Mesodermal cell (in vitro differentiated cells): ENCODE results near the gene AKR1D1. TPM values are rescaled to one million over a fixed set of nuclear protein-coding genes. Genes with fewer than 3 reads are reported as not detected.
"Not testable (repeated sequence)": the region's sequence is repeated elsewhere in the genome, so short reads cannot be mapped to it uniquely, and the experiment has no call there.

Experiments
- H3K27ac ChIP-seq: 2 replicates; pipeline ENCODE4 v1.7.0; 2013; ENCODE audit warnings: mild to moderate bottlenecking, low read depth, low read length, moderate library complexity; ENCODE audit not compliant: severe bottlenecking
- H3K36me3 ChIP-seq: 2 replicates; pipeline ENCODE4 v1.7.1; 2013; ENCODE audit warnings: mild to moderate bottlenecking, low read length, moderate library complexity; ENCODE audit not compliant: control insufficient read depth, insufficient read depth
- H3K4me1 ChIP-seq: one replicate; pipeline ENCODE4 v1.7.1; 2013; ENCODE audit warnings: mild to moderate bottlenecking, low read length; ENCODE audit not compliant: insufficient read depth, control insufficient read depth, poor library complexity, severe bottlenecking
- H3K4me3 ChIP-seq: 2 replicates; pipeline ENCODE4 v1.7.0; 2013; ENCODE audit warnings: low read length, control low read depth, mild to moderate bottlenecking; ENCODE audit not compliant: insufficient read depth, poor library complexity, severe bottlenecking; ENCODE audit errors: extremely low read depth
- H3K9me3 ChIP-seq: 2 replicates; pipeline ENCODE4 v1.7.1; 2013; ENCODE audit warnings: mild to moderate bottlenecking, low read length, moderate library complexity; ENCODE audit not compliant: control insufficient read depth
- WGBS, 2 experiments: methylation state at CpG; one replicate each; pipeline ENCODE4 v1.1.5; 2013; ENCODE audit warnings: missing lambda C conversion rate in 2 of 2; ENCODE audit not compliant: insufficient coverage in 2 of 2; 5-methylcytosine and 5-hydroxymethylcytosine counted together
- polyA plus RNA-seq, 2 experiments: library from polyadenylated mRNA; stranded (reverse); fragments of 50-300 nt; gene quantifications; one replicate each; pipeline ENCODE4 v1.2.3, GENCODE V29; 2013

The AKR1D1 gene
- polyA plus RNA-seq (2013, experiment 1 of 2), result not detected
- polyA plus RNA-seq (2013, experiment 2 of 2), result not detected

GRCh38 chr7:138076196-138076595, at the start of gene AKR1D1:
Gene AKR1D1, plus strand, starts transcription at chr7:138076459. Its CDS starts 60 bp downstream, at chr7:138076519.
- peaks cover 10% of the 10 kb centered on the region for H3K9me3 ChIP-seq
- no peaks in the 10 kb centered on the region for H3K36me3 ChIP-seq
- H3K4me3 ChIP-seq, result no peak within 1 kb of the TSS
- no peak within 1 kb of the TSS for H3K27ac ChIP-seq
- WGBS, 2 experiments, result 100% methylated on average over 1 to 2 of the region's 3 CpGs
- H3K4me1 ChIP-seq, result no peaks in the 10 kb centered on the region

GRCh38 chr7:138027100-138027499, 49.2 kb upstream of the AKR1D1 start:
- Histone ChIP-seq H3K9me3 (peaks cover 20% of the 10 kb centered on the region), H3K36me3 (no peaks in the 10 kb centered on the region), H3K27ac (no peak overlapping the region), H3K4me1 (no peaks in the 10 kb centered on the region), H3K4me3 (no peak overlapping the region)
- 17 to 41% methylated on average over 1 to 2 of the region's 2 CpGs for WGBS, 2 experiments

GRCh38 chr7:138029126-138029525, 47.1 kb upstream of the AKR1D1 start:
- no peaks in the 10 kb centered on the region for H3K4me1 ChIP-seq
- H3K9me3 ChIP-seq, result peaks cover 30% of the 10 kb centered on the region
- no peak overlapping the region for H3K27ac ChIP-seq
- 95% methylated on average over 4 of the region's 4 CpGs for whole genome bisulfite sequencing, 2 experiments
- H3K4me3 ChIP-seq, result no peak overlapping the region
- H3K36me3 ChIP-seq, result no peaks in the 10 kb centered on the region

- WGBS, 2 experiments, result no CpG with 5 or more reads among the region's 2 CpGs
- H3K9me3 ChIP-seq, result peaks cover 35% of the 10 kb centered on the region
- no peak overlapping the region for H3K27ac ChIP-seq
Observed at GRCh38 chr7:138029941-138030340, 46.3 kb upstream of the AKR1D1 start.

GRCh38 chr7:138030679-138031351, 45.4 kb upstream of the AKR1D1 start:
- H3K9me3 ChIP-seq, result peaks cover 39% of the 10 kb centered on the region
- no peaks in the 10 kb centered on the region for H3K4me1 ChIP-seq
- H3K36me3 ChIP-seq, result no peaks in the 10 kb centered on the region
- no peak overlapping the region for H3K4me3 ChIP-seq
- H3K27ac ChIP-seq, result no peak overlapping the region
- WGBS, 2 experiments, result 82 to 88% methylated on average over 4 to 7 of the region's 7 CpGs

More at GRCh38 chr7:138029941-138030340, 46.3 kb upstream of the AKR1D1 start:
- Histone ChIP-seq H3K36me3 (no peaks in the 10 kb centered on the region), H3K4me3 (no peak overlapping the region), H3K4me1 (no peaks in the 10 kb centered on the region)

- Histone ChIP-seq H3K36me3 (no peaks in the 10 kb centered on the region), H3K4me1 (no peaks in the 10 kb centered on the region), H3K27ac (no peak overlapping the region), H3K9me3 (peaks cover 41% of the 10 kb centered on the region), H3K4me3 (no peak overlapping the region)
Observed at GRCh38 chr7:138032186-138032585, 44.1 kb upstream of the AKR1D1 start.

GRCh38 chr7:138032770-138033169, 43.5 kb upstream of the AKR1D1 start:
- no peaks in the 10 kb centered on the region for H3K36me3 ChIP-seq
- 100% methylated on average over 1 of the region's 3 CpGs; no CpG with 5 or more reads in 1 of the 2 experiments for WGBS, 2 experiments
- no peak overlapping the region for H3K4me3 ChIP-seq
- H3K4me1 ChIP-seq, result no peaks in the 10 kb centered on the region
- peaks cover 36% of the 10 kb centered on the region for H3K9me3 ChIP-seq
- H3K27ac ChIP-seq, result no peak overlapping the region

- Histone ChIP-seq H3K4me1 (no peaks in the 10 kb centered on the region), H3K27ac (no peak overlapping the region), H3K36me3 (no peaks in the 10 kb centered on the region), H3K4me3 (no peak overlapping the region), H3K9me3 (peaks cover 36% of the 10 kb centered on the region)
- 60 to 84% methylated on average over 1 to 3 of the region's 4 CpGs for WGBS, 2 experiments
Observed at GRCh38 chr7:138033241-138033640, 43.0 kb upstream of the AKR1D1 start.

GRCh38 chr7:138036135-138036534, 40.1 kb upstream of the AKR1D1 start:
- Histone ChIP-seq H3K9me3 (peaks cover 30% of the 10 kb centered on the region), H3K4me3 (no peak overlapping the region), H3K4me1 (no peaks in the 10 kb centered on the region), H3K27ac (no peak overlapping the region), H3K36me3 (no peaks in the 10 kb centered on the region)
- WGBS, 2 experiments, result no CpG with 5 or more reads among the region's 2 CpGs

- H3K4me3 ChIP-seq, H3K27ac ChIP-seq, H3K4me1 ChIP-seq, H3K36me3 ChIP-seq: not testable (repeated sequence)
- peaks cover 10% of the 10 kb centered on the region for H3K9me3 ChIP-seq
- no CpG with 5 or more reads among the region's 1 CpG for WGBS, 2 experiments
Observed at GRCh38 chr7:138040063-138040462, 36.2 kb upstream of the AKR1D1 start.

GRCh38 chr7:138044897-138045296, 31.4 kb upstream of the AKR1D1 start:
- Histone ChIP-seq H3K4me1 (no peaks in the 10 kb centered on the region), H3K9me3 (no peaks in the 10 kb centered on the region), H3K27ac (no peak overlapping the region), H3K4me3 (no peak overlapping the region), H3K36me3 (no peaks in the 10 kb centered on the region)
- 83 to 100% methylated on average over 1 of the region's 2 CpGs for WGBS, 2 experiments
